ENCODE results near the gene OLA1.

GRCh38 chr2:174074831-174075230 is 173.5 kb downstream of the OLA1 start:
- TF ChIP-seq POLR2A (IDR thresholded peaks at IDR 0.05), result no peak
- TF ChIP-seq CTCF (IDR thresholded peaks at IDR 0.05), result no peak

Data from breast epithelium (tissue), 3 donors.